ENCODE measurements around the gene PALLD. TPM values are rescaled to one million over a fixed set of nuclear protein-coding genes. Genes with fewer than 3 reads are reported as not detected.

PALLD gene
- total RNA-seq, 1 donor from 2014 or later: 45.6 TPM

DNA sequence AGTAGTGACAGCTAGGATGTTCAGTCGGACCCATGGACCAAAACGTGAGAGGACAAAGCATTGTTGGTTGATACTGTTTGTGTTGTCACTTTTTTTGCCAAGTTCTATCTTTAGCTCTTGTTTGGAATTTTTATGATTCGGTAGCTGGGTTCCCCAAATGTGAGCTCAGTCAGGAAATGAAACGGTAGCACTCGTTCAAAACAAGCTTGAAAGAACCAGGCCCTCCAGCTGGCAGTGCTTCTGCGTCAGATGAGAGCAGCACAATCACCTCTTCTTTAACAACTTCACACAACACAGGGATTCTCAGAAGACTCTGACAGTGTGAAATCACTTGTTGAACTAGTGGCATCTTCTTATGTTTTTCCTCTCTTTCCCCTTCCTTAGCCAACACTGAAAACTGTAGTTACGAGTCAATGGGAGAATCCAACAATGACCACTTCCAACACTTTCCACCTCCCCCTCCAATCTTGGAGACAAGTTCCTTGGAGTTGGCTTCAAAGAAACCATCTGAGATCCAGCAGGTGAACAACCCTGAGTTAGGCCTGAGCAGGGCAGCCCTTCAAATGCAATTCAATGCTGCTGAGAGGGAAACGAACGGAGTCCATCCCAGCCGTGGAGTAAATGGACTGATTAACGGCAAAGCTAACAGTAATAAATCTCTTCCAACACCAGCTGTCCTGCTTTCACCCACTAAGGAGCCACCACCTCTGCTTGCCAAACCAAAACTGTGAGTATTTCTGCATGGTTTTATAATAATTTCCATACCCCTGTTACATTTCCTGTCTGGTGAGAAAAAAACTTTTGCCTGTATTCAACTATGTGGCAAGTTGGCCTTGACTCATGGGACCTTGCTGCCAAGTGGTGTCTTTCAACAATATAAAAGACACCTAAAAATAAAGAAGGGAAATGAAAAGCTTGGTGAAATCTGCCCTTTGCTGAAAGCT lies 214.6 kb downstream of the PALLD start:
- H3K4me3 ChIP-seq (ENCODE audit: low read depth, low read length): no peak overlapping the region
- DNase-seq (ENCODE audit: low read depth): no peak
- TF ChIP-seq, protein P1, sequence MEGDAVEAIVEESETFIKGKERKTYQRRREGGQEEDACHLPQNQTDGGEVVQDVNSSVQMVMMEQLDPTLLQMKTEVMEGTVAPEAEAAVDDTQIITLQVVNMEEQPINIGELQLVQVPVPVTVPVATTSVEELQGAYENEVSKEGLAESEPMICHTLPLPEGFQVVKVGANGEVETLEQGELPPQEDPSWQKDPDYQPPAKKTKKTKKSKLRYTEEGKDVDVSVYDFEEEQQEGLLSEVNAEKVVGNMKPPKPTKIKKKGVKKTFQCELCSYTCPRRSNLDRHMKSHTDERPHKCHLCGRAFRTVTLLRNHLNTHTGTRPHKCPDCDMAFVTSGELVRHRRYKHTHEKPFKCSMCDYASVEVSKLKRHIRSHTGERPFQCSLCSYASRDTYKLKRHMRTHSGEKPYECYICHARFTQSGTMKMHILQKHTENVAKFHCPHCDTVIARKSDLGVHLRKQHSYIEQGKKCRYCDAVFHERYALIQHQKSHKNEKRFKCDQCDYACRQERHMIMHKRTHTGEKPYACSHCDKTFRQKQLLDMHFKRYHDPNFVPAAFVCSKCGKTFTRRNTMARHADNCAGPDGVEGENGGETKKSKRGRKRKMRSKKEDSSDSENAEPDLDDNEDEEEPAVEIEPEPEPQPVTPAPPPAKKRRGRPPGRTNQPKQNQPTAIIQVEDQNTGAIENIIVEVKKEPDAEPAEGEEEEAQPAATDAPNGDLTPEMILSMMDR (conservative IDR thresholded peaks at IDR 0.05; ENCODE audit: low read depth, low read length): no peak

DNA sequence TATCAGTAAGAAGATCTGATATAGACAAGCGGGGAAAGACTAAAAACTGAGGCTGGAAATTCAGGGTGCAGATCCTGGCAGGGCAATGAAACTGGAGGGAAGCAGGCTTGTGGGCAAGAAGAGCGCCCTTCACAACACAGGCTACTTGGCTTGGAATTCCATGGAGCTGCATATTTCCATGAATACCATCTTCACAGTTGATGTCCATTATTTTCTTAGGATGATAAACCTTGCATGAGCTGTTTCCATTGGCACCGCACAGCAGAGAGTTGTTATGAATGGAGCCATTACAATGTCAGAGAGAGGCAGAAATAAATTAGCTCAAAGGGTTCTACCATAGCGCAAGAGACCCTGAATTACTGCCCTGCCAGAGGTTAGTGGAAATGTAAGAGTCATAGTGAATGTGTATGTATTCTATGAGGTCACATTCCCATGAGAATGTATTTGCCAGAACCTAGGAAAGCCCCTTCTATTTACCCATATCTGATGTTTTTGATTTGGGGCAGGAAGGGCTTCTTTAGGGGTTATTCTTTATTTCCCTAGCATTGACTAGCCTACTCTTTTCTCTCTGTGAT lies 215.6 kb downstream of the PALLD start:
- TF ChIP-seq, protein P1 (conservative IDR thresholded peaks at IDR 0.05; ENCODE audit: low read depth, low read length): no peak
- no peak for DNase-seq (ENCODE audit: low read depth)
- no peak overlapping the region for H3K4me3 ChIP-seq (ENCODE audit: low read depth, low read length)

DNA sequence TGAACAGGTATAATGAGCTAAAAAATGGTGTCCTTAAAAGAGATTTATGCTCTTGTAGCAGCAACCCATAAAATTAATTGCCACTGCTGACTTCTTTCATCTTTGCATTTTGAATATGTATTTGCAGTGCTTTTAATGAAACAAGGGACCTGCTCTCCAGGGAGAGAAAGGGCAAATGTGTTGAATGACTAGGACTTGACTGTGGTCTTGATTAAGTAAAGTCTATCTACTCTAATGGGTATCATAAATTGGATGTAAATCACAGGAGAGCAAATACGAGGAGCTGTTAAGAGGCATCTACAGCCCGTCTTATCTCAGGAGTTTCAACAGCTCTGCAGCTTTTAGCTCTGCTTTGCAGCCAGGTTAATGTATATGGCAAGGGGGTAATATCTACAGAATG lies 216.4 kb downstream of the PALLD start:
- DNase-seq (ENCODE audit: low read depth): no peak
- TF ChIP-seq, protein P1 (conservative IDR thresholded peaks at IDR 0.05; ENCODE audit: low read depth, low read length): no peak
- H3K4me3 ChIP-seq (ENCODE audit: low read depth, low read length): no peak overlapping the region

DNA sequence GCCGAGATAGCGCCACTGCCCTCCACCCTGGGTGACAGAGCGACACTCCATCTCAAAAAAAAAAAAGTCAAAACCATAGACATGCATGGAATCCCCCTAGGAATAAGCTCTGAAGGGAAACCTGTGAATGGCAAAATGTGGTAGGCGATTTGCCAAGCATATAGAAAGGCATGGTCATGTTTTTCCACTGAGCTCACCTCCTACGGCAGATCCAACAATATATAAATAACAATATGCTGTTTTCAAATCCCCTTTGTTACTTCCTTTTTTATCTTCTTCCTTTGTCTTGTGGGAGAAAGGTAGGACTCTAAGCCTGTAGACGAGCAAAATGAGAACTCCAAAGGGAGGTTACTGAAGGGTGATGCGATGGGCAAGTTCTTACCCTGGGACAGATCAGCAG lies 219.0 kb downstream of the PALLD start:
- DNase-seq (ENCODE audit: low read depth): no peak
- TF ChIP-seq, protein P1 (conservative IDR thresholded peaks at IDR 0.05; ENCODE audit: low read depth, low read length): no peak
- H3K4me3 ChIP-seq (ENCODE audit: low read depth, low read length): no peak overlapping the region

DNA sequence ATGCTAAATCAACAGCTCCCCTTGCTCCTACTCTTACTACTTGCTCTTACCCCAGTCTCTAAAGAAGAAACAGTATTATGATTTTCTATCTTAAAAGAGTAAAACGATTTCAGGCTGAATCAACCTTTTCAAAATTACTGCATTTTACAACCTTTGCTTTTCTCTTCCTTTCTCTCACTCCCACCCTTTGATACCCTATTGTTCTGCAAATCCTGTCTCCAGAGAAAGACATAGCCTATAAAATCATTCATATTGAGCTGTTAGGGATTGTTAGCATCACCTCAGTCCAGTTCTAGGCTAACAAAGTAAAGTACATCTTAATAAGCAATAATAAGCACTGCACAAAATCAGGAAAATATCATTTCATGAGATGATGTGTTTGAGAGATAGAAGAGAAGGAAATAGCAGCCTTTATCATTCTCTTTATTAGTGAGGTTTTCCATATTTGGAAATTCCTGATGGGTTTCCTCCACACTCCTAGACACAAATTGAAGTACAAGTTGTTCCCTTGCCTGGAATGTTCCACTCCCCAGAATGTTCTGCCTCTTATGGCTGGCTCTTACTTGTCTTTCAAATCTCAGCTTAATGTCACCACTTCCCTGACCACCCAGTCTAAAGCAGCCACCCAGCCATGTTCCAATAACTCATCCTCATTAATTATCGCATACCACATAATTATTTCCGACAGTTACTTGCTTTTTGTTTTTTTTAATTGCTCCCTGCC lies 219.7 kb downstream of the PALLD start:
- H3K4me3 ChIP-seq (ENCODE audit: low read depth, low read length): no peak overlapping the region
- TF ChIP-seq, protein P1 (conservative IDR thresholded peaks at IDR 0.05; ENCODE audit: low read depth, low read length): no peak
- DNase-seq (ENCODE audit: low read depth): no peak

DNA sequence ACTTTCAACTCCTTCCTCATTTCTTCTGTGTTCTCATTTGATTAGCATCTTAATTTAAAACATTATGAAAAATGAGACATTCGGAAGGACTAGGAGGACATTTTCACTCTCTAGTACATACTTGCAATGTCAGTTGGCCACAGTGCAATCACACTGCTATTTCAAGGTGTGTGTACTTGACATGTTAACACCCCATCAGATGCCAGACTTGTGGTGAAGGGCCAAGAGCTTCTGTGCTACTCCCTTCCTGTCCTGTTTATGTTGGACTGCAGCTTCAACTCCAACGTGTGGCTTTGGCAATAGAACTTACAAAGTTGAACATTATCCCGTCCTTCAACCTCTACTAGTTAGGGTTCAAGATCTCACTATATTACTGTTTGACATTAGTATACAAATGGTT lies 221.0 kb downstream of the PALLD start:
- H3K4me3 ChIP-seq (ENCODE audit: low read depth, low read length): no peak overlapping the region
- no peak for DNase-seq (ENCODE audit: low read depth)
- TF ChIP-seq, protein P1 (conservative IDR thresholded peaks at IDR 0.05; ENCODE audit: low read depth, low read length): no peak

Measured in epithelial cell of proximal tubule (primary cell).